GM18951 (cell line): Measurements from ENCODE around the gene TPSAB1.
"Not testable (repeated sequence)": the region's sequence is repeated elsewhere in the genome, so short reads cannot be mapped to it uniquely, and the experiment has no call there.

ENCODE experiments used
- POLR2A ChIP-seq: IDR thresholded peaks from 4 replicates; pipeline ENCODE4 v1.6.1; 2011; ENCODE audit warnings: mild to moderate bottlenecking; ENCODE audit not compliant: insufficient read length, insufficient read depth; ENCODE audit errors: extremely low read depth
- in situ Hi-C: fragments of 300-500 bp; cut with MboI; formaldehyde crosslinking; loops from one replicate; pipeline ENCODE4 v1.12.0; 2022; ENCODE audit warnings: low sequenced_read_pairs, mixed read lengths, inconsistent platforms; ENCODE audit not compliant: unreplicated experiment

TPSAB1 gene

DNA sequence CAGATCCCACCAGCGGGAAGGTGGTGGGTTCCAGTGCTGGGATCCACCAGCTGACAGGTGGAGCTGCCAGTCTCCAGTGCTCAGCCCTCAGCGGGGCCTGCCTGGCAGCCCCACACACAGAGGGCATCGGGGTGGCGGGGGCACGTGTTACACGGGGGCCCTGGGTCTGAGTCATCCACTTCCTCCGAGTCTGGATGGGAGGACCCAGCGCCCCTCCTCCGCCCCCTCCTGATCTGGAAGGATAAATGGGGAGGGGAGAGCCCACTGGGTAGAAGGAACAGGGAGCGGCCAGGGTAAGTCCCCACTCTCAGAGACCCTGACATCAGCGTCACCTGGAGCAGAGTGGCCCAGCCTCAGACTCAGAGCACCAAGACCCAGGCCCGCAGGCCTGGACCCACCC, at the start of gene TPSAB1:
TPSAB1 (plus strand) TSS at position 270 of the 400 bp plus-strand sequence. CDS start 234 bp downstream, outside the sequence.
- in situ Hi-C loops, result not testable (repeated sequence)

- in situ Hi-C loops, result not testable (repeated sequence)
Observed at GRCh38 chr16:1190789-1191188, 49.7 kb upstream of the TPSAB1 start.

DNA sequence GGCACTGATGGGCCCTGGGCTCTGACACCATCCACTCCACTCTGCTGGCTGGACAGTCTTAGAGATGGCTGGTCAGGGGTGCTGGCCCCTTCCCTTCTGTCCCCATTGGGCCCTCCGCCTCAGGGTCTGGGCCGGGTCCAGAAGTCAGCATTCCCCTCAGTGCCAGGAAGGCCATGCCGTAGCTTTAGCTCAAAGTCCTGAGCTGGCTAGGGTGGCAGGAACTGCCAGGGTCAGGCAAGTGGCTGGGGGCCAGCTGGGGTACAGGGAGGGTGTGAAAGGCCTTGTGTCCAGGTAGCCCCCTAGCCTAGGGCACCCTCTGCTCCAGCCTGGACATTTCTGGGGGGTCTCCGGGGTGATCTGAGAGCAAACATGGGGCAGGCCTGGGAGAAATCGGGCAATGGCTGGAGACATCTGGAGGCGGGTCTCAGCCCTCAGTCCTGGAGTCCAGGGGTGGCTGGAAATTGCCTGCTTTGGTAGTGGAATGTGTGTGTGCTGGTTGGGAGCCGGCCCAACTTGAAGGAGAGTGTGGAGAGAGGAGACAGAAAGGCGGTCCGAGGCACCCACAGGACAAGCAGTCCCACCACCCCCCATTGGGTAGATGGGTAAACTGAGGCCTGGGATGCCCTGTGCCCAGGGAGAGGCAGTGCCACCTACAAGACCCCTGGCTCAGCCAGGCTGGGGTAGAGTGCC, 48.0 kb upstream of the TPSAB1 start:
- no peak for TF ChIP-seq POLR2A
- in situ Hi-C loops, result no loop called here

DNA sequence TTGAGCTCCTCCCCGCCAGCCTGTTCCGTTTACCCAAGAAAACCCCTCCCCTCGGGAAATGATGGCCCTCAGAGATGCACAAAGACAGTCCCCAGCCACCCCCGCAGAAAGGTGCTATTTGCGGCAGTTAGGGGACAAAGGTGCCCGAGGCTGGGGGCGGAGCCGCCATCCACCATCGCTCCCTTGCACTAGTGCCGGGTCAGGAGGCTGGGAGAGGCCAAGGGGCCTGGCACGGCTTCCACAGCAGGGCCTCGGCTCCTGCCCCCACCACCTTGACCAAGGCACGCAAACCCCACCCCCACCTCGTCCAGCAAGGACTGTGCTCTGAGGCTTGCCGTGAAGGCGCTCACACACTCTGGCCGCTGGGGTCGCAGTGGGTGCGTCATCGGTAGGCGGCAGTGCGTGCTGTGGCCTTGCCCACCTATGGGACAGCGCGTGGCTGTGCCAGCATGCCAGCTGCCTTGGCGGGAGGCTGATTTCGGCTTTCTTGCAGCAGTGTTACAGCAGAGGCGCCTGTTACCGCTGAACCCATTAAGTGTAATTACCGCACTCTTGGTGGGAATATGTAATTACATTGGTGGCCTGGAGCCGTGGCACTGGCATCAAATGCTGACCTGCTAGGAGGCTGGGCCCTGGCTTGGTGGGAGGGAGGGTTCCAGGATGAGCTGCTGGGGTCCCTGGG, 47.2 kb upstream of the TPSAB1 start:
- no peak for TF ChIP-seq POLR2A
- in situ Hi-C loops, result no loop called here

- in situ Hi-C loops, result no loop called here
- TF ChIP-seq POLR2A, result no peak
Observed at GRCh38 chr16:1193825-1194581, 46.5 kb upstream of the TPSAB1 start.

GRCh38 chr16:1194665-1195392, 45.7 kb upstream of the TPSAB1 start:
- TF ChIP-seq POLR2A, result no peak
- in situ Hi-C loops, result no loop called here

GRCh38 chr16:1195393-1195666, 45.2 kb upstream of the TPSAB1 start:
- no peak for TF ChIP-seq POLR2A
- in situ Hi-C loops, result no loop called here

- no peak for TF ChIP-seq POLR2A
- in situ Hi-C loops, result no loop called here
Observed at GRCh38 chr16:1196494-1196893, 44.0 kb upstream of the TPSAB1 start.

GRCh38 chr16:1197237-1197866, 43.2 kb upstream of the TPSAB1 start:
- no peak for TF ChIP-seq POLR2A
- in situ Hi-C loops, result no loop called here

DNA sequence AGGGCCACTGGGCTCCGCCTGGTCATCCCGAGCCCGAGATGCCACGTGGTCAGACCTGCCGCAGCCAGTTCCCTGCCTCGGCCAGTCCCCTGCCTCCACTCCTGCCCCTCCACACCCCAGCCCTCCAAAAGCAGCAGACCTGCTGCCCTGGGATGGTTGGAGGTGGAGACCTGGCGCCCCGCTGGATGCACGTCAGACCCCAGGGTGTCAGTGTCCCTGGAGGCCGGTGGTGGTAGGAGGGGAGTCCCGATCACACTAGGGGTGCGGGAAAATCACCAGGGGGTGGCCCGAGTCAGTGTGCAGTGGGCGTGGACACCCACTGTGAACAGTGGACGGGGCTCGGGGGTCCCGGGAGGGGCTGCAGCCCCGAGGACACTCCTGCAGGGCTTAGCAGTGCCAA, 42.3 kb upstream of the TPSAB1 start:
- in situ Hi-C loops, result no loop called here
- no peak for TF ChIP-seq POLR2A

DNA sequence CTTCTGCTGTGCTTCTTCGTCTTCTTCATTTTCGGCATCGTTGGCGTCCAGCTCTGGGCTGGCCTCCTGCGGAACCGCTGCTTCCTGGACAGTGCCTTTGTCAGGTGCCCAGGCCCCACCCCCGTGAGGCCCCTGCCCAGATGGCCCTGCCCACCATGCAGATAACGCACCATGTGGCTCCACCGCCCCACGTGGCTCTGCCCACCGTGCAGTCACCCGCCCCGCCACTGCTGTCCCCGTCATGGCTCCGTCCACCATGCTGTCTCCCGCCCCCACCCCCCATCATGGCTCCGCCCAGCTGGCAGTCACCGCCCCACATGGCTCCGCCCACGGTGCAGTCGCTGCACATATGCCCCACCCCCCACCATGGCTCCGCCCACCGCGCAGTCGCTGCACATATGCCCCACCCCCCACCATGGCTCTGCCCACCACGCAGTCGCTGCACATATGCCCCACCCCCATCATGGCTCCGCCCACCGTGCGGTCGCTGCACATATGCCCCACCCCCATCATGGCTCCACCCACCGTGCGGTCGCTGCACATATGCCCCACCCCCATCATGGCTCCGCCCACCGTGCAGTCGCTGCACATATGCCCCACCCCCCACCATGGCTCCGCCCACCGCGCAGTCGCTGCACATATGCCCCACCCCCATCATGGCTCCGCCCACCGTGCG, 41.7 kb upstream of the TPSAB1 start:
- in situ Hi-C loops, result not testable (repeated sequence)

DNA sequence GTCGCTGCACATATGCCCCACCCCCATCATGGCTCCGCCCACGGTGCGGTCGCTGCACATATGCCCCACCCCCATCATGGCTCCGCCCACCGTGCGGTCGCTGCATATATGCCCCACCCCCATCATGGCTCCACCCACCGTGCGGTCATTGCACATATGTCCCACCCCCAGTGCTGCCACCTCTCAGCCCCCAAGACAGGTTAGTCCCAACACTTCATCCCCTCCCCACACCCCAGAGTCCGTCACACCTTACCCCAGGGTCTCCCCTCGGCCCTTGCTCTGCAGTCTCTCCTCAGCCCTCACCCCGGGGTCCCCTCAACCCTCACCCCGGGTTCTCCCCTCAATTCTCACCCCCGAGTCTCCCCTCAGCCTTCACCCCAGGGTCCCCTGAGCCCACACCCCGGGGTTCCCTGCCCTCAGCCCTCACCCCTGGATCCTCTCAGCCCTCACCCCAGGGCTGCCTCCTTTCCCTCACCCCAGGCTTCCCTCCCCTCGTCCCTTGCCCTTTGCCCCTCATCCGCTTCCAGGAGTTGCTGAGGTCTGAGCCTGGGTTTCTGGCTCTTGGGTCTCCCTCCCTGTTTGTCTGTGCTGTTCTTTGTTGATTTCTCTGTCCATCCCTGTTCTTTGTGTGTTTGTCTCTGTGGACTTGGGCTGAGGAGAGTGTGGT, 41.0 kb upstream of the TPSAB1 start:
- no peak for TF ChIP-seq POLR2A
- in situ Hi-C loops, result no loop called here
